HG03108 (cell line): ENCODE data around the gene TST.

ENCODE experiments used
- ATAC-seq: cut with Tn5 transposase; IDR thresholded peaks from one replicate; pipeline ENCODE4 v1.9.1; 2021; ENCODE audit warnings: moderate library complexity; ENCODE audit not compliant: unreplicated experiment

The TST gene

GRCh38 chr22:37019309-37020191 is at the start of gene TST, which contains the start of gene MPST:
TST (minus strand) TSS chr22:37019447; CDS start chr22:37018732, 715 bp downstream.
MPST (plus strand) TSS chr22:37019742; CDS start chr22:37019837, 95 bp downstream.
- ATAC-seq = peak; percentile 71

DNA sequence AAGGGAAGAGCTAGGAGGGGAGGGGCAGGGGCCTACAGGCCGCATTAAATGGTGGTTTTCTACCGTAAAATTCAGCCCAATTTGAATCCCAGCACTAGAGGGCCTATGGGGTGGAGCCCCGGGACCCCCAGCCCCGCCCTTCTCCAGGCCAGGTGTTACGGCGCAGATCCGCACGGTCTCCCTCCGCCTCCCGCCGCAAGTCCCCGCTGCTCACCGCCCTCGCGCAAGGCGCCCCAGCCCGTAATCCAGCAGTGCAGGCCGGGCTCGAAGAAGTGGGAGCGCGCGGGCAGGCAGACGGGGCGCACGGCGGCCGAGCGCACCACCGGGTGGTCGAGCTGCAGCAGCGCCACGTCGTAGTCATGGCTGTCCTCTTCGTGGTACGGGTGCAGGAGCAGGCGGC is 49.6 kb upstream of the TST start:
- no peak for ATAC-seq

DNA sequence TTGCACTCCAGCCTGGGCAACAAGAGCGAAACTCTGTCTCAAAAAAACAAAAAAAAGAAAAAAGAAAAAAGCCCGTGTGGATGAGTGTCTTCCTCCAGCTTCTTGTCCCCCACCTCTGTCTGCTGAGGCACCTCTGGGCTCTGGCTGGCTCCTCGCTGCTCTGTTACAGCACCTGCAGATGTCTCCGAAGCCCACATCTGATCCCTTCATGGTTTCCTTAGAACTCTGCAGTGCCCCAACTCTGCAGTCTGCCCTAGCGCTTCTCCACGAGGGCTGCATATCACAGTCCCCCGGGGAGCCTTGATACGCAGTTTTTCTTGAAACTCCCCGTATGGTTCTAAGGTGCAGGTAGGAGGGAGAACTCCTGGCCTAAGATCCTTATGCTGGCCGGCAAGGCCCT is 48.2 kb upstream of the TST start:
- no peak for ATAC-seq

- ATAC-seq = no peak
Observed at GRCh38 chr22:37065961-37066360, 46.7 kb upstream of the TST start.

- ATAC-seq = no peak
Observed at GRCh38 chr22:37065180-37065579, 45.9 kb upstream of the TST start.

- no peak for ATAC-seq
Observed at GRCh38 chr22:37064553-37064952, 45.3 kb upstream of the TST start.

DNA sequence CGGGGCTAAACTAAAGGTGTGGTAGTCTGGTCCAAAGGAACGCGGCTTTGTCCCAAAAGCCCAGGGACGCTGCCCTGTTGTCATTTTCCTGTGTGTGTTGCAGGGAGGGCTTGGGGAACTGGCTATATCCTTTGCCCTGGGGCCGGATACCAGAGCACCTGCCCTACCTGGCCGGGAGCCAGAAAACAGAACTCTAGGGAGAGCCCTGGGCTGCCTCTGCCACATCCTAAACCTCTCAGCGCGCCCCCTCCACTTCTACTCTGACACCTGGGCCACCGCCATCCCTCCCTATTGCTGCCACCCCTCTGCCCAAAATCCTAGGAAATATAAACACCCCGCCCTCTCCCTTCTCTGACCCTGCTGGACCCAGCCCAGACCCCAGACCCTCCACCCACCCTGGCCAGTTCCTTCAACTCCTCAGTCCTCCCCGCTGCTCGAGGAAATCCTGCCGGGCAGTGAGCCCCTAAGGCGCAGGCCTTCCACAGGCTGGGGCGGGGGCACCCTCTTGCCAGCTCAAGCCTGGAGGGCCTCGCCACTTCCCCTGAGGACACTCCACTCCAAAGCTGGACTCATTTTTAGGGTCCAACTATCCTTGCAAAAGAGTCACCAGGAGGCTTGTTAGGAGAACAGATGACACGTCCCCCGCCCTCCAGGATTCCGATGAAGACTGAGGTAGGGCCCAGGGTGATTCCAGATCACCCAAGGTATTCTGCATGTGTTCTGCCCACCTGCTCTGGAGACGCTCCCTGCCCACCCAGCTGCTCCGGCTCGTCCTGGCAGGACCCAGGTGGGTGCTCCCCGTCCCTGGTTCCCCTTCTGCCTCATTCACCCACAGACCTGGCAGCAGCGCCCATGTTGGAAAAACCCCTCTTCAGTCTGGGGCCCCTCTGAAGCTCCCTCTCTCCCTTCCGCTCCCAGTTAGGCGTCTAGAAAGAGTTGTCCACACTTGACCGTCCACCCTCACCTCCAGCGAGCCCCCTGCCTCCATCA is 44.5 kb upstream of the TST start:
- no peak for ATAC-seq

DNA sequence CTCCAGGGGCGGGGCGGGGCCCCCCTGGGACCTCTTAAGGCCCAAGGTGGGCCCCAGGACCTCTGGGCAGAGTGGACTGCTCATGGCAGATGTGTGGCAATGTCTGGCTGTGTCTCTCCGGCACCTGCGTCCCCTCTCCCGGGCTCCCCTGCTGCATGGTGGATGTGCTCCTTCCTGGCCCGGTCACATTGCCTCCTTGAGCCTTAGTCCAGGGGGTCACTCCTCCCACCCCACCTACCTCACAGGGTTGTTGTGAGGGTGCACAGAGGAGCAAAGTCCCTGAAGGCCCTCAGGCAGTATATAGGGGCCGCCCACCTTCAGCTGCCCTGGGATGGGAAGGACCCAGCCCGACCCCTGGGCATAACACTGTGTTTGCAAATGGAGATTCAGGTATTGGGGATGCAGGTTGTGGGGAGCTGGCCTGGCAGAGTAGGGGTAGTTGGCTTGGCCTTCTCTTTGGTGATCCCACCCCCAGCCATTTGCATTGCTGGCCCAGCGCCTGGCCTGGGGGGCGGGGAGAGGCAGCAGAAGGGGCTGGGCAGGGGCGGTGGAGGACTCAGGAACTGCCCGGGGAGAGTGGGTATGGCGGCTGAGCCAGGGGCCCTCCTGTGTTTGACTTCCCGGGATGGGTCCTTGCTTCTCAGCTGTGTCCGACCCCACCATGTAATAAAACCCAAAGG is 43.6 kb upstream of the TST start:
- ATAC-seq = no peak

DNA sequence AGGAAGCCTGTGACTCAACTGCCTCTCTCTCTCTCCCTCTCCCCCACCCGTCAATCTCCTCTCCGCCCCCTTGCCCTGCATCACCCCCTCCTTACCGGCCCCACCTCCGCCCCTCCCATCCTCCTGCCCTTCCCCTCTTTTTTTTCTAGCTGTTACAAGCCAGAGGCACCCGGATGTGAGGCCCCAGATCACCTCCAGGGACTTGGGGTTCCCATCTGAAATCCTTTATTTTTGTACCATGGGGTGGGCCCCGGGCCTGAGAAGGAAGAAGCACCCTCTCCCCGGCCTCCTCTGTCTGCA is 43.1 kb upstream of the TST start:
- no peak for ATAC-seq

DNA sequence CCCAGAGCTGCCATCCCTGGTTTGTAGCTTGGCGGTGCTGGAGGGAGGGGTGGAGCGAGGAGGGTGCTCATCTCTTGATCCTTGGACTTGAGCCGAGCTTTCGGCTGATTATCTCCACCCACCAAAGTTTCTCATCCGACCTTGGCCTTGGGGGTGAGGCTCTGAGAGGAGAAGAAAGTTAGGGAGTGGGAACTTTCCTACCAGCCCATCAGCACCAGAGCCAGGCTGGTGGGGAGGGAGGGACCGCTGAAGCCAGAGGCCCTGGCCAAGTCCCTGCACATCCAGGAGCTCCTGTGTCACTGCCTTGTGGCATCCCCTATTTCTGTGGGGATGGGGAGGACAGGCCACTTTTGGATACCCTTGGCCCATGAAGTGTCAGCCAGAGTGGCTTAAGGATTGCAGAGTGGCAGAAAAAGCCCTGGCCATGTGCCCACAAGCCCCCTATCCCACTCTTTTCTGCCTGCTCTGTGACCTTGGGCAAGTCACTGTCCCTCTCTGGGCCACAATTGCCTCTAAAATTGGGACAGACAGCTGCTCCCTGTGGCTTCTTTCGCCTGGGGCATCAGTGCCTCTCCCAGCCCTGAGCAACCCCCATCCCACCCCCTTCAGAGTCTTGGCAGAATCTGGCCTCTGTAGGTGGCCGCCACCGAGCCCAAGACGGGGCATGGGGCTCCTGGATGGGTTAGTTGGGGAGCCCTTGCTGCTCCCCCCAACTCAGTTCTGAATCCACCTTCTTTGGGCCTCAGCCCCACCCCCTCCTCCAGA is 42.5 kb upstream of the TST start:
- ATAC-seq = no peak

DNA sequence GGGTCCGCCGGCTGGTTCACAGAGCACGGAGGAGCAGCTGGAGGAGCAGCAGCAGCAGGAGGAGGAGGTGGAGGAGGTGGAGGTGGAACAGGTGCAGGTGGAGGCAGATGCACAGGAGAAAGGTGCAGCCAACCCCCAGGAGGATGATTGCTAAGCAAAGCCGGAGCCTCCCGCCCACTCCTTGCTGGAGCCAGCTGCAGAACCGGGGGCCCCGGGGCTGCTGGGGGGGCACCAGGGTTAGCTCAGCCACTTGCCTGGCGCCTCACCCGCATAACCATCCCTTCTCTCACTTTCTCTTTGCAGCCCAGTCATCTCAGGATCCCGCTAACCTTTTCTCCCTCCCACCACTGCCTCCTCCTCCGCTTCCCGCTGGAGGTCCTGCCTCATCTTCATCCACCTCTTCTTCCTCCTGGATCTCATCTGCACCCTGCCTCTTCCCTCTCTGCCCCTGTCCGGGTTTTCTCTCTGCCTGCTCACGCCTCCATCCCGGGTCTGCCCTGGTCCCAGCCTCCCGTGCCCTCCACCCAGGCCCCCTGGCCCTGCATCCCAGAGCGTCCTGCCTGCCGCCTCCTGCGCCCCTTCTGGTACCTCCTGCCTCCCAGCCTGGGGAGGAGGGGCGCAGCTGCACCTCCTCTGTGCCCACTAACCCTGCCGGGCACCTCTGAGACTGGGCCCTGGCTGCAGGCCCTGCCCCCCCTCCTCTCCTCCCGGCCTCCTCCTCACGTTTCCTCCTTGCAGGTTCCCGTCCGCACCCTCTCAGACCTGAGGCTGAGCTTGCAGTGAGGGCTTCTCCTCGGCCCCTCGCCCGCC is 41.8 kb upstream of the TST start:
- ATAC-seq = no peak

DNA sequence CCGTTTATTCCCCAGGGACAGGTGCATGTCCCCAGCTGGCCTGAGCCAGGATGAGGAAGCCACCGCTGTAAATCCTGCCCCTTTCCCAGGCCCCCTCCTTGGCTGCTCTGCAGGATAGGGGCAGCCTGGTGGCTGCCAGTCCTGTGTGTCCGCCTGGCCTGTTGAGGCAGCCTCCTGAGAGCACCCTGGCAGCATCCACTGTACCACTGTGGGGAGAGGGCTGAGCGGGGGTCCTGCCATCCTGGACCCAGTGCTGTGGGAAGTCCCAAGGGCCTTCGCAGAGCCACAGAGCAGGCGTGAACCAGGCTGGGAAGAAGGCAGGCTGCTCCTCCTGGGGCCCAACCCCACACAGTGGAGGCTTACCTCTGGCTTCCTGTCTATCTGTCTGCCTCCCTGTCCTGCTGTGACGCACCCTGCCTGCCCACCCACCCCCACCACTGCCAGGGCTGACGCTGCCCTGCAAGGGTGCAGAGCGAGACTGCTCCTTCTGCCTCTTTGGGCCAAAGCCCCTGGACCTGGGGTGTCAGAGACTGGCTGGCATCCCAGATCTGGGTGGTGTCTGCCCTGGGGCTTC is 40.7 kb upstream of the TST start:
- ATAC-seq = no peak

DNA sequence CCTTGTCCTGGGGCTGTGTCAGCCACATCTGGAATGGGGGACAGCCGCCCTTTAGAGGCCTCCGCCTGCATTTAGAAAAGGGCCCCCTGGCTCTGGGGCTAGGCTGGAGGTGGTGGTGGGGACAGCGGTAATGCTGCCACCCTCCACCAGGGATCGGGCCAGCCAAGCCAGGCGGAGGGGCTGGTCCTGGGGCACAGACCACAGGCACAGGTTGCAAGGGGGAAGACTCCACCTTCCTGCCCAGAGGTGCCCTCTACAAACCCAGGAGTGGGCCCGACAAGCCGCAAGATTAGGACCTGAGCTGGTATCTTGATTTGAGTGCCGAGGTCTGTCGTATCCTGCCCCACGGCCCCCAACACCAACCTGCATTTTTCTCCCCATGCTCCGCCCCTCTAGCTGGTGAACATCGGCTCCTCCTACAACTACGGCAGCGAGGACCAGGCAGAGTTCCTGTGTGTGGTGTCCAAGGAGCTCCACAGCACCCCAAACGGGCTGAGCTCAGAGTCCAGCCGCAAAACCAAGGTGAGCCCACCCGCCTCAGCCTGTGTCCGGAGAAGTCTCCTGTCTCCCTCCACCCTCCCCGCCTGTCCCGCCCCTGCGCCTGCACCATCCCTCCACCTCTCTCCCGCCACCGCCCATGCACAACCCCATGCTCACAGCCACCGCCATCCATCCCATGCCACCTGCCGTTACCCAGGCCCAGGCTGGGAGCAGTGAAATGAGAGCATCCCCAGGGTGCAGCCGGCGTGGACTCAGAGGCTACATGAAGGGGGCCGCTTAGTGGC is 39.9 kb upstream of the TST start:
- no peak for ATAC-seq

- ATAC-seq = no peak
Observed at GRCh38 chr22:37057796-37058510, 38.7 kb upstream of the TST start.

- ATAC-seq = no peak
Observed at GRCh38 chr22:37057226-37057625, 38.0 kb upstream of the TST start.

DNA sequence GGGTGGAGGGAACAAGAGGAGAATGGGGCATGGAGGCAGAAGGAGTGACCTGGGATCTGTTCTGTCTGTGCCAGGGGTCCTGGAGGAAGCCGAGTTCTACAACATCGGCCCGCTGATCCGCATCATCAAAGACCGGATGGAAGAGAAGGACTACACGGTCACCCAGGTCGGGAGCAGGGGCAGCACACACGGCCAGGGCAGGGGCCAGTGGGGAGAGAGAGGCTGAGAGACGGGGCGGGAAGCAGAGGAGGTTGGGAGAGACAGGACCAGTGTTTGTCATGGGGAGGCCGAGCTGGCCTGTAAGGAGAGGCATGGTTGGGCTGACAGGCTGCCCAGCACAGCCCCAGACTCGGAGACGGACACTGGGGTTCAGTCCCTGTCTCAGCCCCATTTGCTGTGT is 37.0 kb upstream of the TST start:
- ATAC-seq = no peak

DNA sequence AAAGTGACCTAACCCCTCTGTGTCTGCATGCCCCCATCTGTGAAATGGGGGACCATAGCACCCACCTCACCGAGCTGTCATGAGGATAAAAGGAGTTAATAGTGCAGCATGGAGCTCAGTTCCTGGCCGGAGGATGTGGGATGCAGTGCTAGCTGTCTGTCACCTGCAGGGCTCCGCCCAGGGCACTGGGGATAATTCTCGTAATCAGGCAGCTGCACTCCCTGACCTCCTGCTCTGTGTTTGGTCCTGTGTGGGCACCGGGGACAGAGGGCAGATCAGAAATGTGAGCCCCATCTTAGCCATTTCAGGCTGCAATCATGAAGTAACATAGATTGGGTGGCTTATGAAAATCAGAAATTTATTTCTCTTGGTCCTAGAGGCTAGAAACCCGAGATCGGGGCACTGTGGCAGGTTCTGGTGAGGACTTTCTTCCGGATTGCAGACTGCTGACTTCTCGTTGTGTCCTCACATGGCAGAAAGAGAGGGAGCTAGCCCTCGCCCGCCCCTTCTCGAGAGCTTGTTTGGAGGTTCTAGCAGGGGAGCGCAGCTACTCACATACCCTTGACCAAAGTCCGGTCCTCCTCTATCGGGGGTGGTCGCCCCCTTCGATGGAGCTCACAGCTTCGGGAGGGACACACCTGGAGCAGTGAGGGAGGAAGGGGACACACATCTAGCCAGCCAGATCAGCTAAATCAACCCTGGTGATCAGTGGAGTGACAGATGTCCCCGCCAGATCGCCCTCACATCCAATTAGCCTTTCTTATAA is 35.5 kb upstream of the TST start:
- ATAC-seq = no peak
